Retina (tissue), 1 donor: ENCODE measurements around the gene BICD1.
"Not testable (repeated sequence)": the region's sequence is repeated elsewhere in the genome, so short reads cannot be mapped to it uniquely, and the experiment has no call there.

Source experiments
- DNase-seq: peaks from one replicate; pipeline ENCODE4 v3.0.0-alpha.2; 2016

Gene BICD1

GRCh38 chr12:32146074-32146873, 39.6 kb downstream of the BICD1 start:
- no peak for DNase-seq

- no peak for DNase-seq
Observed at GRCh38 chr12:32148372-32148771, 41.7 kb downstream of the BICD1 start.

- DNase-seq: no peak
Observed at GRCh38 chr12:32149489-32149888, 42.8 kb downstream of the BICD1 start.

GRCh38 chr12:32151086-32151485, 44.4 kb downstream of the BICD1 start:
- DNase-seq: no peak

- no peak for DNase-seq
Observed at GRCh38 chr12:32151552-32151951, 44.9 kb downstream of the BICD1 start.

- no peak for DNase-seq
Observed at GRCh38 chr12:32155041-32155440, 48.4 kb downstream of the BICD1 start.

- peak; percentile 52 for DNase-seq
Observed at GRCh38 chr12:32155961-32156529, 49.4 kb downstream of the BICD1 start.

GRCh38 chr12:32158525-32158924, 51.9 kb downstream of the BICD1 start:
- no peak for DNase-seq

GRCh38 chr12:32159381-32159780, 52.7 kb downstream of the BICD1 start:
- DNase-seq: no peak

- no peak for DNase-seq
Observed at GRCh38 chr12:32159925-32160324, 53.3 kb downstream of the BICD1 start.

- peak; percentile 20 for DNase-seq
Observed at GRCh38 chr12:32161058-32161457, 54.4 kb downstream of the BICD1 start.

- DNase-seq: no peak
Observed at GRCh38 chr12:32163596-32163995, 56.9 kb downstream of the BICD1 start.

GRCh38 chr12:32166510-32166909, 59.9 kb downstream of the BICD1 start:
- DNase-seq: no peak

GRCh38 chr12:32170437-32170998, 63.9 kb downstream of the BICD1 start:
- DNase-seq: no peak

- no peak for DNase-seq
Observed at GRCh38 chr12:32171211-32171610, 64.6 kb downstream of the BICD1 start.

GRCh38 chr12:32176606-32177005, 70.0 kb downstream of the BICD1 start:
- DNase-seq: no peak

- no peak for DNase-seq
Observed at GRCh38 chr12:32178341-32179010, 71.8 kb downstream of the BICD1 start.

- DNase-seq: no peak
Observed at GRCh38 chr12:32179011-32179395, 72.4 kb downstream of the BICD1 start.

GRCh38 chr12:32181498-32182175, 75.0 kb downstream of the BICD1 start:
- no peak for DNase-seq

GRCh38 chr12:32183650-32184049, 77.0 kb downstream of the BICD1 start:
- no peak for DNase-seq

GRCh38 chr12:32187127-32187526, 80.5 kb downstream of the BICD1 start:
- DNase-seq: not testable (repeated sequence)

GRCh38 chr12:32191445-32191844, 84.8 kb downstream of the BICD1 start:
- DNase-seq: no peak
